NCI-H2107 treated with DMSO at 0.1 percent for 48 hours (cell line): ENCODE measurements around the gene FSTL1.
"Not testable (repeated sequence)": the region's sequence is repeated elsewhere in the genome, so short reads cannot be mapped to it uniquely, and the experiment has no call there.

Experiments
- DNase-seq: peaks from one replicate; lab custom pipeline; 2025; ENCODE audit not compliant: unreplicated experiment; lab: John Stamatoyannopoulos, UW

Gene FSTL1

GRCh38 chr3:120418446-120418845 lies 32.3 kb downstream of the FSTL1 start:
- DNase-seq, result no peak

GRCh38 chr3:120417272-120417911 lies 33.4 kb downstream of the FSTL1 start:
- peak; percentile 99 for DNase-seq

GRCh38 chr3:120416868-120417267 lies 33.9 kb downstream of the FSTL1 start:
- DNase-seq, result no peak

GRCh38 chr3:120415756-120416155 lies 35.0 kb downstream of the FSTL1 start:
- no peak for DNase-seq

- DNase-seq, result no peak
These were observed 40.3 kb downstream of the FSTL1 start for GRCh38 chr3:120410541-120410940.

DNA sequence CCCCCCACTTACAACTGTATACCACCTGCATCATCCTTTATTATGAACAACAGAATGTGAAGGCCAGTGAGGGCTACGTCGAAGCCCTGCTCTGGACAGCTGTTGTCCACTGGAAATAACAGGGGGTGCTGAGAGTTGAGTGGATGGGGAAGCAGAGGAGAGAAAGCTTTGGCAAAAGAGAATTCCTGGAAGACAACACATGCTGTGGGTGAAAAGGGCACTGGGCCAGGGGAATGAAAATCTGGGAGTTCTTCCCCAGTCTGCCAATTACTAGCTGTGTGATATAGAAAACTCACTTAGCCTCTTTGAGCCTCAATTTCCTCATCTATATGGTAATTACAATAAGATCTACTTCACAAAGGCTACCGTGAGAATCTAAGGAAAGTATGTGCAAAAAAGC lies 40.7 kb downstream of the FSTL1 start:
- no peak for DNase-seq

DNA sequence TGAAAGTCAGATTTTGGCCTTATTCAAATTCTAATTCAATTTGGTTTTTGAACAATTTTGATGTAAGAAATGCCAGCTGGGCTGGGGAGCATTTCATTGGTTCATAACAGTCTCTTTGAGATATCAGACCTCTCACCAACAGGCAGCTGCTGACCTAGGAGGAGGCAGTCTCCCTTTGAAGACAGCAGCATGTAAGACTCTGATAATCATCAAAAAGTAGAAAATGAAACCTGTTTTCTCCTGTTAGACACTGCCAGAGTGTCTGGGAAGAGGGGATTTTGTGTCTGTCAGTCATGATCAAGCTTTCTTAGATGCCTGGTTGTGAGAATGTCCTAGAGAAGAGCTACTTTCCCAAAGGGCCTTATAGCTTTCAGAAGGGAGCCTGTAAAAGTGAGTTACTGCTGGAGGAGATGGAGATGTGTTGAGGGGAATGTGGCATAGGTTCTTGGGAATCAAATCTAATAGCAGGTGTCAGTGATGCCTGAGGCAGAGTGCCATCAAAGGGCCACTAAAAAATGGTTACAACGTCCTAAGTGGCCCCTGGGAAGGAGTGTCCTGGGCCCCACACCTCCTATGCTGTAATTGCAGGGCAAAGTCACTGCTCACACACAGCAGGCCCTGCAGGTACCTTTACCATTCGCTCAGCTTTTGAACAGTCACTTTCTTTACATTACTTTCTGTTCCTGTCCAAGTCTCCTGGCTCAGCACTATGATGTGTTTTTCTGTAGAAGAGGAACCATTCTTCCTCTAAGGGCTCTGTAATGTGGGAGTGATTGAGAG lies 43.1 kb downstream of the FSTL1 start:
- DNase-seq, result no peak

- DNase-seq, result no peak
These were observed 45.9 kb downstream of the FSTL1 start for GRCh38 chr3:120404876-120405275.

DNA sequence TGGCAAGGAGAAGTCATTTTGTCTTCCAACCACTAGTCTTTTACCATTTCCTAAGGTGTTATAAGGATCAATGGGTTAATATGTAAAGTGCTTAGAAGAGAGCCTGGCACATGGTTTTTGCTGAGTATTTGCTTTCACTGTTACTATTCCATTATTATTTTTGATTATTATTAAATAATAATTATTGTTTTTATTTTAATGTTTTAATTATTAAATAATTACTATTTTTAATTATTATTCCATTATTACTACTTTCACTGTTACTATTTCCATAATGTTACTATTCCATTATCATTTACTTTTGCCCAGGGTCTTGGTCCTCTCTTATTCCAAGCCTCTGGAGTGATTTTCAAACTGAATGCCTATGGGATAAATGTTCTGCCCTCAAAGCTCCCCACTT lies 48.5 kb downstream of the FSTL1 start:
- no peak for DNase-seq

- no peak for DNase-seq
These were observed 51.4 kb downstream of the FSTL1 start for GRCh38 chr3:120399372-120399771.

GRCh38 chr3:120396469-120396868 lies 54.3 kb downstream of the FSTL1 start:
- no peak for DNase-seq

DNA sequence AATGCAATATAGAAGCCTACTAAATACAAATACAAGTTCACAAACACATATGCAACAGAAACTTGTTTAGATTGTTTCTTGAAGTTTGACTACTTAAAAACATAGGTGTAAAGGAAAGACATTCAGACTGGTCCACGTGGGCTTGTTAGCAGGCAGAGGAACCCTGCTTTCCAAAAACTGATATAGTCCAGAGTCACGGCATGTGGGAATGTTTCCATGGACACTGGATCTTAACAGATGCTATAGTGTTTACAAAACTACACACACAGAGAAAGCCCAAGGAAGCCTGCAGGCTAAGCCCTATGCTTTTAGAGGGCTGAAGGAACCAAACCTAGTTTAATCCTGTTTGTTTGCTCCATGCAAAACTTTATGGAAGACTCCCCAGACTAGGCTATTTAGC lies 56.4 kb downstream of the FSTL1 start:
- no peak for DNase-seq

- no peak for DNase-seq
These were observed 57.0 kb downstream of the FSTL1 start for GRCh38 chr3:120393761-120394160.

- DNase-seq, result no peak
These were observed 57.5 kb downstream of the FSTL1 start for GRCh38 chr3:120393243-120393642.

GRCh38 chr3:120382941-120383447 lies 67.8 kb downstream of the FSTL1 start:
- DNase-seq, result no peak

- no peak for DNase-seq
These were observed 69.3 kb downstream of the FSTL1 start for GRCh38 chr3:120381503-120381902.

GRCh38 chr3:120377948-120378347 lies 72.8 kb downstream of the FSTL1 start:
- not testable (repeated sequence) for DNase-seq

GRCh38 chr3:120370463-120370862 lies 80.3 kb downstream of the FSTL1 start:
- DNase-seq, result no peak

DNA sequence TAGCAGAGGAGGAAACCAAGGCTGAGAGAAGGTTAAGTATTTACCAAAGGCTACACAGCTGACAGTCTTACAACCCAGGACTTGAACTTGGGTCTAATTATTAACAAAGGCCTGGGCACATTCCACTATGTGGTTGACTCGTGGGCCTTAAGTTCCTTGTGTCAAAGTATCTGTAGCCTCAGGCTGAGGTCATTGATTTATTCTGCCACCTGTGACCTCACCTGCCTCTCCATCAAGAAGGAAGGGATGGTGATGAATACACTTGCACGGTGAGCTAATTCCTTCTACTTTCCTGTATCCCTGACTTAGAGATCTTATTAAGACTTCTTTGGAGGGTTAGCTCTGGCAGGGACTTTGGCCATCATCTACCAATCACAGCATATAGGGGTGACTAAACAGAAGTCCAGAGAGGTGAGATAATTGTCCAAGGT lies 81.7 kb downstream of the FSTL1 start:
- no peak for DNase-seq

GRCh38 chr3:120368172-120368571 lies 82.6 kb downstream of the FSTL1 start:
- no peak for DNase-seq

GRCh38 chr3:120364821-120365220 lies 86.0 kb downstream of the FSTL1 start:
- DNase-seq, result no peak

- DNase-seq, result no peak
These were observed 86.7 kb downstream of the FSTL1 start for GRCh38 chr3:120364101-120364500.
